Natural killer cell (primary cell): ENCODE data around the gene GLIS1. TPM values are rescaled to one million over a fixed set of nuclear protein-coding genes. Genes with fewer than 3 reads are reported as not detected.

Source experiments
- ATAC-seq, 3 donors: fragments of 150-1000 bp in 2 of 3; fragments of 200-7000 bp in 1 of 3; cut with Tn5 transposase; 1 replicate in 1 of 3; 2 replicates in 2 of 3; pipeline ENCODE4 v1.10.0; 2021; ENCODE audit warnings: mild to moderate bottlenecking in 2 of 3, moderate library complexity in 2 of 3
- DNase-seq, 2 donors: peaks; one replicate each; pipeline versions ENCODE4 v3.0.0 to v3.0.0-alpha.2; 2013 to 2021; ENCODE audit warnings: mixed read lengths in 1 of 2
- H3K27ac ChIP-seq: one replicate; pipeline ENCODE4 v1.5.1; 2013; ENCODE audit warnings: mild to moderate bottlenecking, low read length
- H3K27me3 ChIP-seq: one replicate; pipeline ENCODE4 v1.6.1; 2013; ENCODE audit warnings: low read length; ENCODE audit not compliant: control insufficient read depth, insufficient read depth
- H3K36me3 ChIP-seq: one replicate; pipeline ENCODE4 v1.6.1; 2013; ENCODE audit warnings: low read length; ENCODE audit not compliant: control insufficient read depth, insufficient read depth
- H3K4me1 ChIP-seq: one replicate; pipeline ENCODE4 v1.6.1; 2013; ENCODE audit warnings: low read length; ENCODE audit not compliant: control insufficient read depth, insufficient read depth
- H3K4me3 ChIP-seq: one replicate; pipeline ENCODE4 v1.5.1; 2013; ENCODE audit warnings: low read length
- H3K9me3 ChIP-seq: one replicate; pipeline ENCODE4 v1.6.1; 2013; ENCODE audit warnings: low read length; ENCODE audit not compliant: control insufficient read depth, insufficient read depth
- H3K27ac Mint-ChIP-seq, 2 donors: one replicate each; pipeline ENCODE4 v1.8.0; 2022; ENCODE audit warnings: mild to moderate bottlenecking in 2 of 2, mixed read lengths in 2 of 2, moderate library complexity in 1 of 2
- H3K27me3 Mint-ChIP-seq, 2 donors: one replicate each; pipeline ENCODE4 v1.8.0; 2022; ENCODE audit warnings: low read depth in 2 of 2, mixed read lengths in 2 of 2
- H3K36me3 Mint-ChIP-seq: one replicate; pipeline ENCODE4 v1.8.0; 2022; ENCODE audit warnings: mixed read lengths
- H3K4me1 Mint-ChIP-seq, 2 donors: one replicate each; pipeline ENCODE4 v1.8.0; 2022; ENCODE audit warnings: mixed read lengths in 2 of 2
- H3K4me3 Mint-ChIP-seq: one replicate; pipeline ENCODE4 v1.8.0; 2022; ENCODE audit warnings: mild to moderate bottlenecking, moderate library complexity, mixed read lengths
- H3K9me3 Mint-ChIP-seq, 2 donors: one replicate each; pipeline ENCODE4 v1.8.0; 2022; ENCODE audit warnings: mixed read lengths in 2 of 2
- CTCF ChIP-seq: fragments of 200-600 bp; IDR thresholded peaks from one replicate; pipeline ENCODE4 v1.8.0; 2022; ENCODE audit warnings: antibody characterized with exemption
- WGBS: methylation state at CpG from one replicate; pipeline ENCODE4 v1.1.7; 2013; ENCODE audit warnings: missing lambda C conversion rate; ENCODE audit not compliant: insufficient coverage; 5-methylcytosine and 5-hydroxymethylcytosine counted together
- intact Hi-C: fragments of 100-400 bp; cut with micrococcal nuclease; formaldehyde crosslinking; loops from one replicate; pipeline ENCODE4 v1.14.2; 2022
- total RNA-seq, 4 donors: library from RNA; stranded (reverse); fragments of 120-200 nt in 1 of 4; gene quantifications; one replicate each; pipeline versions ENCODE4 v1.2.3 to v1.2.4, GENCODE V29; 2013 to 2022

GLIS1 gene
- total RNA-seq, 3 donors from 2014 or later (not counting 1 experiment from before 2014, with no cell fraction given), result not detected

GRCh38 chr1:53717025-53717804 is 21.7 kb downstream of the GLIS1 start:
- 88% methylated on average over 6 of the region's 6 CpGs for WGBS
- no peaks in the 10 kb centered on the region for H3K36me3 Mint-ChIP-seq
- no peaks in the 10 kb centered on the region for H3K9me3 Mint-ChIP-seq
- no peak overlapping the region for H3K27ac Mint-ChIP-seq
- Histone ChIP-seq H3K36me3 (no peaks in the 10 kb centered on the region), H3K4me1 (no peaks in the 10 kb centered on the region), H3K27ac (no peak overlapping the region), H3K9me3 (no peaks in the 10 kb centered on the region), H3K4me3 (no peak overlapping the region), H3K27me3 (no peaks in the 10 kb centered on the region)
- no peak overlapping the region for H3K4me3 Mint-ChIP-seq
- no peaks in the 10 kb centered on the region for H3K4me1 Mint-ChIP-seq
- DNase-seq, result no peak
- intact Hi-C loops, result no loop called here
- no peak for TF ChIP-seq CTCF
- peaks cover 5 to 9% of the 10 kb centered on the region in 2 donors for H3K27me3 Mint-ChIP-seq
- ATAC-seq, result no peak

- no peaks in the 10 kb centered on the region for H3K27me3 ChIP-seq
- H3K4me3 Mint-ChIP-seq, result no peak overlapping the region
- ATAC-seq (no peak), DNase-seq (no peak)
- no peaks in the 10 kb centered on the region for H3K36me3 ChIP-seq
- no peak overlapping the region for H3K27ac Mint-ChIP-seq
- no peak overlapping the region for H3K27ac ChIP-seq
- H3K4me1 Mint-ChIP-seq, result no peaks in the 10 kb centered on the region
- H3K27me3 Mint-ChIP-seq, result peaks cover 5 to 9% of the 10 kb centered on the region in 2 donors
- no peaks in the 10 kb centered on the region for H3K36me3 Mint-ChIP-seq
- H3K4me1 ChIP-seq, result no peaks in the 10 kb centered on the region
- no peaks in the 10 kb centered on the region for H3K9me3 ChIP-seq
- intact Hi-C loops, result no loop called here
- no peak overlapping the region for H3K4me3 ChIP-seq
- H3K9me3 Mint-ChIP-seq, result no peaks in the 10 kb centered on the region
- no peak for TF ChIP-seq CTCF
- WGBS, result 97% methylated on average over 4 of the region's 5 CpGs
These were observed 22.8 kb downstream of the GLIS1 start for GRCh38 chr1:53716150-53716549.

GRCh38 chr1:53715478-53715877 is 23.5 kb downstream of the GLIS1 start:
- H3K27ac Mint-ChIP-seq, result no peak overlapping the region
- 76% methylated on average over 11 of the region's 11 CpGs for WGBS
- H3K4me3 ChIP-seq, result no peak overlapping the region
- no peaks in the 10 kb centered on the region for H3K4me1 ChIP-seq
- H3K27ac ChIP-seq, result no peak overlapping the region
- no peaks in the 10 kb centered on the region for H3K4me1 Mint-ChIP-seq
- no peaks in the 10 kb centered on the region for H3K36me3 ChIP-seq
- no peak for DNase-seq
- H3K36me3 Mint-ChIP-seq, result no peaks in the 10 kb centered on the region
- no peak for TF ChIP-seq CTCF
- H3K9me3 ChIP-seq, result no peaks in the 10 kb centered on the region
- no peaks in the 10 kb centered on the region for H3K9me3 Mint-ChIP-seq
- intact Hi-C loops, result no loop called here
- no peak overlapping the region for H3K4me3 Mint-ChIP-seq
- H3K27me3 Mint-ChIP-seq, result peaks cover 5 to 9% of the 10 kb centered on the region in 2 donors
- no peaks in the 10 kb centered on the region for H3K27me3 ChIP-seq
- no peak for ATAC-seq

- H3K4me1 Mint-ChIP-seq, result no peaks in the 10 kb centered on the region
- Histone ChIP-seq H3K4me3 (no peak overlapping the region), H3K4me1 (no peaks in the 10 kb centered on the region), H3K27ac (no peak overlapping the region), H3K9me3 (no peaks in the 10 kb centered on the region), H3K27me3 (no peaks in the 10 kb centered on the region), H3K36me3 (no peaks in the 10 kb centered on the region)
- H3K9me3 Mint-ChIP-seq, result no peaks in the 10 kb centered on the region
- DNase-seq, result no peak
- H3K27ac Mint-ChIP-seq, result no peak overlapping the region
- intact Hi-C loops, result no loop called here
- no peak for ATAC-seq
- no peaks in the 10 kb centered on the region for H3K36me3 Mint-ChIP-seq
- WGBS, result 91% methylated on average over 2 of the region's 2 CpGs
- peaks cover 0 to 3% of the 10 kb centered on the region in 2 donors for H3K27me3 Mint-ChIP-seq
- no peak overlapping the region for H3K4me3 Mint-ChIP-seq
- no peak for TF ChIP-seq CTCF
These were observed 26.7 kb downstream of the GLIS1 start for GRCh38 chr1:53712276-53712675.
